NCI-H1092 treated with DMSO at 0.1 percent for 48 hours (cell line): ENCODE data around the gene INSM1.
"Not testable (repeated sequence)": the region's sequence is repeated elsewhere in the genome, so short reads cannot be mapped to it uniquely, and the experiment has no call there.

Experiments used
- DNase-seq: peaks from one replicate; lab custom pipeline; 2025; lab: John Stamatoyannopoulos, UW

The INSM1 gene

GRCh38 chr20:20367575-20368417 lies at the start of gene INSM1:
INSM1 (plus strand) TSS chr20:20368104; CDS start chr20:20368268, 164 bp downstream.
- DNase-seq = peak; percentile 96

GRCh38 chr20:20318365-20319161 lies 49.3 kb upstream of the INSM1 start:
- DNase-seq = no peak

- DNase-seq = no peak
Measured at GRCh38 chr20:20321134-20321533, 46.8 kb upstream of the INSM1 start.

- no peak for DNase-seq
Measured at GRCh38 chr20:20321917-20322316, 46.0 kb upstream of the INSM1 start.

- DNase-seq = no peak
Measured at GRCh38 chr20:20322912-20323311, 45.0 kb upstream of the INSM1 start.

- DNase-seq = no peak
Measured at GRCh38 chr20:20327746-20328145, 40.2 kb upstream of the INSM1 start.

- DNase-seq = no peak
Measured at GRCh38 chr20:20329564-20329963, 38.3 kb upstream of the INSM1 start.

- no peak for DNase-seq
Measured at GRCh38 chr20:20331156-20331555, 36.7 kb upstream of the INSM1 start.

- DNase-seq = peak; percentile 83
Measured at GRCh38 chr20:20331817-20332216, 36.1 kb upstream of the INSM1 start.

- no peak for DNase-seq
Measured at GRCh38 chr20:20333866-20334265, 34.0 kb upstream of the INSM1 start.

GRCh38 chr20:20334489-20334888 lies 33.4 kb upstream of the INSM1 start:
- DNase-seq = no peak

- no peak for DNase-seq
Measured at GRCh38 chr20:20338133-20338730, 29.7 kb upstream of the INSM1 start.

- no peak for DNase-seq
Measured at GRCh38 chr20:20340443-20340842, 27.5 kb upstream of the INSM1 start.

GRCh38 chr20:20341371-20341770 lies 26.5 kb upstream of the INSM1 start:
- DNase-seq = no peak

GRCh38 chr20:20342066-20342465 lies 25.8 kb upstream of the INSM1 start:
- no peak for DNase-seq

GRCh38 chr20:20343932-20344331 lies 24.0 kb upstream of the INSM1 start:
- no peak for DNase-seq

- no peak for DNase-seq
Measured at GRCh38 chr20:20344476-20344875, 23.4 kb upstream of the INSM1 start.

- no peak for DNase-seq
Measured at GRCh38 chr20:20353576-20353975, 14.3 kb upstream of the INSM1 start.

GRCh38 chr20:20355503-20355902 lies 12.4 kb upstream of the INSM1 start:
- DNase-seq = not testable (repeated sequence)

- DNase-seq = peak; percentile 53
Measured at GRCh38 chr20:20358801-20359200, 9.1 kb upstream of the INSM1 start.

GRCh38 chr20:20359628-20360027 lies 8.3 kb upstream of the INSM1 start:
- DNase-seq = no peak

- DNase-seq = peak; percentile 83
Measured at GRCh38 chr20:20360464-20360863, 7.4 kb upstream of the INSM1 start.
